C4-2B (cell line): ENCODE measurements around the gene FRAS1.

ENCODE experiments used
- ZFX ChIP-seq: fragments of 450-650 bp; IDR thresholded peaks from 2 replicates; pipeline ENCODE4 v1.6.1; 2017
- TF ChIP-seq, protein P1 (sequence below): fragments of 450-650 bp; conservative IDR thresholded peaks from 2 replicates; pipeline ENCODE4 v1.5.1; 2017; ENCODE audit warnings: mild to moderate bottlenecking

GRCh38 chr4:78129383-78130108 is 72.4 kb downstream of the FRAS1 start:
- TF ChIP-seq, protein P1, sequence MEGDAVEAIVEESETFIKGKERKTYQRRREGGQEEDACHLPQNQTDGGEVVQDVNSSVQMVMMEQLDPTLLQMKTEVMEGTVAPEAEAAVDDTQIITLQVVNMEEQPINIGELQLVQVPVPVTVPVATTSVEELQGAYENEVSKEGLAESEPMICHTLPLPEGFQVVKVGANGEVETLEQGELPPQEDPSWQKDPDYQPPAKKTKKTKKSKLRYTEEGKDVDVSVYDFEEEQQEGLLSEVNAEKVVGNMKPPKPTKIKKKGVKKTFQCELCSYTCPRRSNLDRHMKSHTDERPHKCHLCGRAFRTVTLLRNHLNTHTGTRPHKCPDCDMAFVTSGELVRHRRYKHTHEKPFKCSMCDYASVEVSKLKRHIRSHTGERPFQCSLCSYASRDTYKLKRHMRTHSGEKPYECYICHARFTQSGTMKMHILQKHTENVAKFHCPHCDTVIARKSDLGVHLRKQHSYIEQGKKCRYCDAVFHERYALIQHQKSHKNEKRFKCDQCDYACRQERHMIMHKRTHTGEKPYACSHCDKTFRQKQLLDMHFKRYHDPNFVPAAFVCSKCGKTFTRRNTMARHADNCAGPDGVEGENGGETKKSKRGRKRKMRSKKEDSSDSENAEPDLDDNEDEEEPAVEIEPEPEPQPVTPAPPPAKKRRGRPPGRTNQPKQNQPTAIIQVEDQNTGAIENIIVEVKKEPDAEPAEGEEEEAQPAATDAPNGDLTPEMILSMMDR, result no peak
- no peak for TF ChIP-seq ZFX
